Stimulated activated naive CD4-positive, alpha-beta T cell (primary cell): Measurements from ENCODE around the gene ACTRT2.
A peak's percentile ranks its signal among the peaks of the same experiment; 100 is the strongest.

Experiments
- DNase-seq, 6 experiments: peaks; one replicate each; lab custom pipeline; 2025; lab: John Stamatoyannopoulos, UW

The ACTRT2 gene

DNA sequence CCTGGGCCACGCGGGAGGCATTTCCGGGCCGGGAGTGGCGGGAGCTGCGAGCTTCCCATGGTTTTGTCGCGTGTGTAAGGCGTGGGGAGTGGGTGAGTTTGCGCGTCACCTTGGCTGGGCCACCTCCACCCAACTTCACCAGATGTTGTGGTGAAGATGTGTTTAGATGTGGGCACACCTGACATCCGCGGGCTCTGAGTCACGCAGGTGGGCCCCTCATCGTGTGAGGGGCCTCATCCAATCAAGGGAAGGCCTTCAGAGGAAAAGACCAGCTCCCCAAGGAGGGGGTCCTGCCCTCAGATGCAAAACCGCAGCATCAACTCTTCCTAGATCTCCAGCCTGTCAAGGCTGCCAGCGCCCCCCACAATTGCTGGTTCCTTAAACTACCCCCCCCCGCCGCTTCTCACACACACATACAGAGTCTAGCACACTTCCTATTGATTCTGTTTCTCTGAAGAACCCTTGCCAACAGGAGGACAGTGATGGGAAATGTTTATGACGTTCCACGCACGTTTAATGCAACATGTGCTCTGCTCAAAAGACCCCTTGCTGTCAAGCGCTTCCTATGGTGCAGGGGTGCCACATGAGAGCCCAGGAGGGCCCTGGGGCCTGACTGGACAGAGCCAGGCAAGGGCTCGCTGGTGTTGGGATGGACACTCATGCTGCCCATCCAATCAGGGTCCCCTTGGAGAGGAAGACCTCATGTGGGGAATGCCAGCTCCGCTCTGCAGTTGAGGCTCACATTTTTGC lies 11.9 kb downstream of the ACTRT2 start:
- DNase-seq, result peak; percentile 33 to 84 (median 50)

DNA sequence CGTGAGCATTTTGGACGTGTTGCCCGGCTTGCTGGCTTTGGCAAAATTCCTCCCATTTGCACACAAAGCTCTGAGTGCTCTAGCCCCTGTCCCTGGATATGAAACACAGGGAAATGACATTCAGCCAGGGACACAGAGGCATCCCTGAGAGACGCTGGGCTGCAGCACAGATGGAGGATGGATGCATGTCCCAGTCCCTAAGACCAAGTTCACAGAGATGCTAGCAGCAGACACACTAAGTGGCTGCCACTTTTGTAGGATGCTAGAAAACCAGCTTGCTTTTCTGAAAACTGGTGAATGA lies 12.5 kb downstream of the ACTRT2 start:
- DNase-seq, result no peak

DNA sequence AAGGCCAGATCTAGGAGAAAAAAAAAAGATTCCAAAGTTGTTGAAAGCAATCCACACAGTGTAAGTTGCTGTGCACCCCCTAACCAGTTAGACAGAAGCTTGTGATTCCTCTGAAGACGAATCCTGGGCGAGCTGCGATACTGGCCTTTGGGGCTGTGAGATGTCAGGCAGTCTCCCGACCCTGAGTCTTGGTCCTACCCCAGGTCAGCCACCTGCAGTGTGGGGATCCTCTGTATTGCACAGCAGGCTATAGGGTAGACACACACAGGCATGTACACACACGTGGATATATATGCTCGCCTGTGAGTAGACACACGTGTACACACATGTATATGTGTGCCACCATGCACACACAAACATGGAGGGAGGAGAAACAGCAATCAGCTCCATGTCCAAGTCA lies 12.9 kb downstream of the ACTRT2 start:
- no peak for DNase-seq

DNA sequence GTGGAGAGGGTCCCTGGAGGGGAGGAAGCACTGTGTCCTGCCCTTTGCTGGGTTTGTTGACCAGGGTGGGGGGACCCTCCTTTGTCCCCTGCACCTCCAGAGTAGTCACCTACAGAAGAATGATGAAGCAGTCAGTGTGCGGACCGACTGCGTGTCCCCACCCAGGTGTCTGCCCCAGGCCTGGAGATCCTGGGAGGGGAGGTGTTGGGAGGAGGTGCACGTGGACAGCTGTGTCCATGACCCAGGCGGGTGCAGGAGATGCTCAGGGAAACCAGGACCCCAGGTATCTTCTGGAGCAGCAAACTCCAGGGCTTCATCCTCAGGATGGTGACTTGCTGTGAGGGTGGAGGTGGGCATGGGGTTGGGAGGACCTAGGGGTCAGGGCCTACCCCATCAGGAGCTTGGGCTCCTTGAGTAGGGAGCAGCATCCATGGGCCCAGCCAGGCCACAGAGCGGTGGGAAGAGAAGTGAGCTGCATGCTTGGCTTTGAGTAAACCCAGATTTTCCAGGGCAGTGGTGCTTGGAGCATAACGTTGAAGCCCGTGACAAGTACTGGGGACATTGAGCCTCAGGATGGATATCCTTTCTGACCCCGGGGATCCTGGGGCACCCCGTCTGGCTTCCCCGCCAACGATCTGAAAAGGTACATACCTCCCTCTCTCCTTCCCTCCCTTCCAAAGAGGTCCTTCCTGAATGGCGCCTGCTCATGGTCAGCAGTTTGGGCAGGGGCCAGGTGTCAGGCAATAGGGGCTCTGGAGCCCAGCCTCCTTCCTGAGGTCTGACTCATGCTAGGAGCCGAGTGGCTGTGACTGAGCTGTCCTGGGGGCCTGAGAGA lies 13.7 kb downstream of the ACTRT2 start:
- no peak for DNase-seq

DNA sequence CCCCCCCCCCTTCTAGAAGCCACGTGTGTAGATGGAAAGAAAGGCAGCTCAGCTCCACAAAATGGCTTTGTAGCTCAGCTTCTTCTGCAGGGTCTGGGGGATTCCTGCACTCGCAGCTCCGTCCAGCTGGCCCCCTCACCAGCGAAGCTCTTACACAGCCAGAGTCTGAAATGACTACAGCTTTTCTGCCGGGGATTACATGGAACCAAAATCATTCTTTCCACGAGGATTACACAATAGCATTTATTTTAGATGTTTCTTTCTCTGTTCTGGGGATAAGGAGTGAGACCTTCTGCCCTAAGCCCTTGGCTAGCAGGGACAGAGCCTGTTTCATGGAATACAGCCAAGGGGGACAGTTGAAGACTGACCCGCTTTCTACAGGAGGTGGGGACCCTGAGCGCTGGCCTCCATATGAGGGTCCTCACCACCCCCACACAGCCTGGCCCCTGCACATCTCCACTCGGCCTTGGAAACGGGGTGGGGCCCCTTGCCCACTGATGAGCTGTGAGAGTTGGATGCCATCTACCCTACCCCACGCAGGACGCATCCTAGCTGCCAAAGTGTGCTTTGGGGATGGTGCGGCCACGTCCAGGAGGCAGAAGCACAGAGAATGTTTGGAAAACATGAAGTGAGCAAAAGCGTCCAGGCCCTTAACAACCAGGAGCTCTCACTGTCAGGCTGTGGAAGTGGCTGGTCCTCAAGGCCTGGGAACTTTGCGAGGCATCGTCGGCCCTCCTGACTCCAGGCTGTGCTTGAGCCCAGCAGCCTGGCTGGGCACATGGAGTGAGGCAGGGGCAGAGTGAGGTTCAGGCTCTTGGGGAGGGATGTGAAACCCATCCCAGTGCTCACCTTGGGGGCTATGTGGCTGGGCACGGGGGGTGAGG lies 14.5 kb downstream of the ACTRT2 start:
- DNase-seq, result no peak

DNA sequence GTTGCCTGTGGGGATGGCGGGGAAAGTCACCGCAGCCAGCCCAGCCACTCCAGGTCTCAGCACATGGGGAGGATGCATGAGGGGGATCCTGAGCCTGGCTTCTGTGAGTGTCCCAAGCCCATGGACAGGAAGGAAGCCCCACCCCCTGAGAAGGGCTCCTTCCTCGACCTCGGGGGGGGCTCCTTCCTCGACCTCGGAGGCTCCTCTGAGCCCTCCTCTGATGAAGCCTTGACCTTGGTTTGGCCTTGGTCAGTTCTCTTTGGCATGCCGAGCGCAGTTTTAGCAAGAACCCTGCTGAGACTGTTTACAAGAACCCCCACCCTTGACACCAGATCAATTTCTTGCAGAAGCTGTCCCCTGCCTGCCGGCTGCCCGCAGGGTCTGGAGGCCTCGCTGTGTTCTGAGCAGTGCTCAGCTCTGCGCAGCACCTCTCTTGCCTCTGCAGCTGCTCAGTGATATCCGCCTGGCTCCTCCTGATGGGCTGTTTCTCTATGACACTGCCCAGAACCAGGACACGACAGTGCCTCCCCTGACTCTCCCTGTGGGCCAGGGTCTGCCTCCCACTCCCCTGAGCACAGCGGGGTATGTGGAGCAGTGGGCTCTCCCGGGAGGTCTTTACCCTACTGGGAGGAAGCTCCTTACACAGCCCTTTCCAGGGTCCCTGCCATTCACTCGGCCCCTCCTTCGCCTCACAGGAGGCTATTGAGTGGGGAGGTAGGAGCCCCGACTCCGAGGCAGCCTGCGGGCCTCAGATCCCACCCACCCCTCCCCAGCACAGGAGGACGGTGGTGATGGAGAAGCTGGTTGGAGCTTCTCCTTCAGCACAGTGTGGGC lies 15.4 kb downstream of the ACTRT2 start:
- no peak for DNase-seq

DNA sequence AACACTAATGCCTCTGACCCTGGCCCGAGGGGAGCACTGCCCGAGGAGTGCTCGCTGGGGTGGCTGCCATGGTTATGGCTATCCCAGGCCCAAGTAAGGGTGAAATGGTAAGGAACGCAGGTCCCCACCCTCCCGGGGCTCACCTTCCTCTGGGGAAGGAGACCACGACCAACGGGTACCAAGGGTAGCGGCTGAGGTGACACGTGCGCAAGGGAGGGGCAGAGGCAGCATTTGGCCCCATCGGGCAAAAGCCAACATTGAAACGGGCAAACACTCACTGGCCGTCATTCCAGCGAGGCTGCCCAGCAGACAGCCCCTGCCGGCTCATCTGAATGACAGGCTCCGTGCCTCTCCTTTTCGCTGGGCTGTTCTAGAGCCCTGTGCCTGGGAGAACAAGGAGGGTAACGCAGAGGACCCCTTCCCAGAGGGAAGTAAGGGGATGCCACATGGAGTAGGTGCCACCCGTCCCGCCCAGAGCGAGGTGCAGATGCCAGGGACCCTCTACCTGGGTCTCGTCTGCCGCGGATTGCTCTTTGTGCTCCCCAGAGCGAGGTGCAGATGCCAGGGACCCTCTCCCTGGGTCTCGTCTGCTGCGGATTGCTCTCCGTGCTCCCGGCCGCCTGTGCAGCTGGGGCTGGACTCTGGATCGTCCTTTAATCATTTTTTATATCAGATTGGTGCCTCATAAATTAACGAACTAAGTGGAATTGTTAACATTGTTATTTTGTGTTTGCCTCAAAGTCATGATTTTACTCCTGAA lies 16.2 kb downstream of the ACTRT2 start:
- DNase-seq, result no peak

DNA sequence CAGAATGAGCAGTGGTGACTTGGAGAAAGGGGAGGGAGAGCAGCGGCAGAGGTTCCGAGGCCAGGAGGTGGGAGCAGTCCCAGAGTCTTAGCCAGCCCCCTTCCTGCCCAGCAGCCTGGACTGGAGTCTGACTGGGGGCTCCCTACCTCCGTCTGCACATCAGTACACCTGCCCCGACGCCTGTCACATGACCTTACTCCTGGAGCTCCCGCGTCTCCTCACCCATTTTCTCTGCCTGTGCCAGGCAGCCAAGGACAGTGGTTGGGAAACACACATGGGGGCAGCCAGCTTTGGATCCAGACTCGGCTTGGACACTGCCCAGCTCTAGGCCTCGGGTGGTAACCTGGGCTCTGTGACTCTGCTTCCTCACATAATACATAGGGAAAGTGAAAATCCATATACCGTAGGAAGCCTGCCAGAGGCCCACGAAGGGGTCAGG lies 16.9 kb downstream of the ACTRT2 start:
- DNase-seq, result no peak

DNA sequence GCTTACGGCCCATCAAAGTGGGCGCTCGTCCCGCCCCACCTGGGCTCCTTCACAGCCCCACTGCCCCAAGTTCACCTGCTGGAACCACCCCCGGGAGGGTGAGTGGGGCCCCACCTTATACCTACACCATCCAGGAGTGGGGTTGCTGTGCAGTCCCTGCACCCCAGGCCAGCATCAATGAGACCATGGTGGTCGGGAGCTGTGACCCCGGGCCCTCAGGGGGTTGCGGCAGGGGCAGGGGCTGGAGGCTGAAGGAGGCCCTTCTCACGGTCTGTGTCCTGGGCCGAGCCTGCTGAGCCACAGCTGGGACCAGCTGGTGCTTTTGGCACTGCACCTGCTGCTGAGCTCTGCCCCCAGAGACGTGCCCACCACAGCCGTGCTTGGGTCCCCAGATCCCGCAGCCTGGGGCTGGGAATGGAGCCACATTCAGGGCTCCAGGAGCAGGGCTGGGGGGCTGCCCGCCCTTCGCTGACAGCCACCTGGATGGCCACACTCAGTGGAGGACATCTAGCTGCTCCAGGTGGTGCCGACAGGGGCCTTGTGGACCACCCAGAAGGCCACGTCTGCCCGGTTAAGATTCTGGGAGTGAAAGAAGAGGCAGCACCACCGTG lies 17.4 kb downstream of the ACTRT2 start:
- DNase-seq, result no peak

DNA sequence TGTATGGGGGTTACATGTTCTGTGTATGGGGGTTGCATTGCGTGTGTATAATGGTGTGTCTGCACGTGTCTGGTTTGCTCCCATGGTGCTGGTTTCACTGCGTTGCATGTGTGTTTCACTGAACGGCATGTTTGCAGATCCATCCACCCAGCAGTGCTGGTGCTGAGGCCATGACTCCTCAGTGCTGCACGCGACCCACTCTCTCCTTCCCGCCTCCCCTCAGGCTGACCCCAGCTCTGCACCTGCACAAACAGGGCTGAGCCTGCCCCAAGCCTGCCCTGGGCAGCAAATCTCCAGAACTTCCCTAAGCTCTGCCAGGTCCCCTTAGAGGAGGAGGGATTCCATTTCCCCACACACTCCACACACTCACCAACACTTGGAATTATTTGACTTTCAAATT lies 18.7 kb downstream of the ACTRT2 start:
- no peak for DNase-seq

DNA sequence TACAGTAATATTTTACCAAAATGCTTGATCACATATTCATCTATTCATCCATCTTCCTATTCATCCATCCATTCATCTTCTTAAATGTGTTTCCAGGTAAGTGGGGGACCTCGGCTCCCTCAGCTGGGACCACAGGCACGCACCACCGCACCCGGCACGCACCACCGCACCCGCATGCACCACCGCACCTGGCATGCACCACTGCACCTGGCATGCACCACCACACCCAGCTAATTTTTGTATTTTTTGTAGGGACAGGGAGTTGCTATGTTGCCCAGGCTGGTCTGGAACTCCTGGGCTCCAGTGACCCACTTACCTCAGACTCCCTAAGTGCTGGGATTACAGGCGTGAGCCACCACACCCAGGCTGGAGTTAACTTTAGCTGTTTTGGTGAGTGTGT lies 21.2 kb downstream of the ACTRT2 start:
- no peak for DNase-seq

DNA sequence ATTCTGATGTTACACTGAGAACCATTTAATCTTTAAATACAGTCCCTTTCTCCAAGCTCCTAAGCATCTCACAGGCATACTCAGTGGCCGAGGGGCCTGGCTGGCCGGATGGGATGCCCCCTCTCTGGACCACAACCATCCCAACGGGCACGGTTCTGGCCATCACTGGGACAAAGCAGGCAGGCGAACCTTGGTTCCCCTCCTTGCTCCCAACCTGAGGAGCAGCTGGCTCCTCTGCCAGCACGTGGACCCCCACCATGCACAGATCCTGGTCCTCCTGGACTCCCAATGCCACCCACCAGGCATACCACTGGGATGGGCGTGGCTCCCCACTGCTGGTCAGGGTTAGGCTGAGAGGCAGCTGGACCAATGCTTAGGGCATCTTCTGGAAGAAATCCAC lies 27.9 kb downstream of the ACTRT2 start:
- no peak for DNase-seq

DNA sequence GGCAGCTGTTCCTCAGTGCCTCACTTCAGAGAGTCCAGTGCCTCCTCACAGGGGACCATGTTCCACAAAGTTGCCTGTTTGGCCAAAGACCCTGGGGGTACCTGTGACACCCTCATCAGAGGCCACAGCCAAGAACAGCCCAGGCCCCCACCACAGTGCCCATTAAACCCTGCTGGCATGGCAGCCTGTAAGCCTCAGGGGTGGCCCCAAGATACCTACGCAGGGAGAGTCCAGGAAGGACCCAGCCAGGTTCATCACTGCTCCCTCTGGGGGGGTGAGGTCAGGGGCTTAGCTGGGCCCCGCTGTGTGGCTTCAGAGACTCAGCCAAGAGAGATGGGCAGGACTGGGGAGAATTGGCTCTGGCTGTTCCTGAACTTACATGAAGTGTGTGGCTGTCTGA lies 28.6 kb downstream of the ACTRT2 start:
- DNase-seq, result no peak

DNA sequence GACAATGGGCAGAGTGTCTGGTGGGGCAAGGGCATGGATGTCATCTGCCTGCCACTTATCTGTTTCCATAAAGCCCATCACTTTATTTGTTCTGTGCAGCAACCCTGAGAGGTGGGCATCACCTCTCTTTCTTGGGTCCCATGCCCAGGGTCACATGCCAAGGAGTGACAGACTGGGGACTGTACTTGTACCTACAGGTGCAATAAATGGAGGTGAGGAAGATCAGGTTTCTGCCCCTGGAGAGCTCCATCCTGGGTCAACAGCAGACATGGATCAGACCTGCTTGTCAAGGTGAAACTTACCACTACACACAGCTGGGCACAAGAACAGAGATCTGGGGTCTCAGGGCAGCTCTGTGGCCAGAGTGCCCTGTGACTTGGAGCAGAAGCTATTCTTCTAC lies 29.3 kb downstream of the ACTRT2 start:
- no peak for DNase-seq

DNA sequence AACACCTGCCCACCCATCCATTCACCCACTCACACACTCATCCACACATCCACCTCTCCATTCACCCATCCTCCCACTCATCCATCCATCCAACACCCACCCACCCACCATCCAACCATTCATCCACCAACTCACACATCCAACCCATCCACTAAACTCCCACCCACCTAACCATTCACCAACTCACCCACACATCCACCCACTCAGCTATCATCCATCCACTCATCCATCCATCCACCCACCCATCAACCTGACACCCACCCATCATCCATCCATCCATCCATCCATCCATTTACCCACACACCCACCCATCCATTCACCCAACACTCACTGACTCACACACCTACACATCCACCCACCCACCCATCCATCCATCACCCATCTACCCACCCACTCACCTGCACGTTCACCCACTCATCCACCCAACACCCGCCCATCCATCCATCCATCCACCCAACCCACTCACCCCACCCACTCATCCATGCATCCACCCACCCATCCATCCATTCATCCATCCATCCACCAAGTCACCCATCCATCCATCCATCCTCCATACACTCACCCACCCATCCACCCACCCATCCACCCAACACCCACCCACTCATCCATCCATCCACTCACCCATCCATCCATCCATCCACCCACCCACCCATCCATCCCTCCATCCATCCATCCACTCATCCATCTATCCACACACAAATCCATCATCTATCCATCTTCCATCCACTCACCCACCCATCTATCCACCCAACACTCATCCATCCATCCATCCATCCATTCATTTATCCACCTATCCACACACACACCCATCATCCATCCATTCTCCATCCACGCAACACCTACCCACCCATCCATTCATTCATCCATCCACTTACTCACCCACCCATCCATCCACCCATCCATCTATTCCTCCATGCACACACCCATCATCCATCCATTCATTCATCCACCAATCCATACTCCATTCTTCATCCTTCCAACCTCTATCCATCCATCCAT lies 30.3 kb downstream of the ACTRT2 start:
- no peak for DNase-seq

DNA sequence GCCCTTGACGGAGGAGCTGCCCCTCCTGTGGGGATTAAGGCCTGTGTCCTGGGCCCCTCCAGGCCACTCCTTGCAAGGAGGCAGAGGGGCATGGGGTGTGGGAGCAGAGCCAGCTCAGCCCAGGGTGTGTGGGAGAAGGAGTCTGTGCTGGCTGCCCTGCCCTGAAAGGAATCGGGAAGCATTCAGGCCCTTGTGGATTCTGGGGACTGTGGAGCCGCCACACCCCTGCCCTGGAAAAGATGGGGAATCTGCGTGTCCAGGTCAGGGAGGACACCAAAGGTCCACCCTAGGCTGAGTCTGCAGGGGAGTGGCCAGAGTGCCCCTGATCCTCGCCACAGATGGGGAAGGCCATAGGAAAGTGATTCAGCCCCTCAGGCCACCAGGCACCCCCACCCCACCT lies 31.2 kb downstream of the ACTRT2 start:
- no peak for DNase-seq

DNA sequence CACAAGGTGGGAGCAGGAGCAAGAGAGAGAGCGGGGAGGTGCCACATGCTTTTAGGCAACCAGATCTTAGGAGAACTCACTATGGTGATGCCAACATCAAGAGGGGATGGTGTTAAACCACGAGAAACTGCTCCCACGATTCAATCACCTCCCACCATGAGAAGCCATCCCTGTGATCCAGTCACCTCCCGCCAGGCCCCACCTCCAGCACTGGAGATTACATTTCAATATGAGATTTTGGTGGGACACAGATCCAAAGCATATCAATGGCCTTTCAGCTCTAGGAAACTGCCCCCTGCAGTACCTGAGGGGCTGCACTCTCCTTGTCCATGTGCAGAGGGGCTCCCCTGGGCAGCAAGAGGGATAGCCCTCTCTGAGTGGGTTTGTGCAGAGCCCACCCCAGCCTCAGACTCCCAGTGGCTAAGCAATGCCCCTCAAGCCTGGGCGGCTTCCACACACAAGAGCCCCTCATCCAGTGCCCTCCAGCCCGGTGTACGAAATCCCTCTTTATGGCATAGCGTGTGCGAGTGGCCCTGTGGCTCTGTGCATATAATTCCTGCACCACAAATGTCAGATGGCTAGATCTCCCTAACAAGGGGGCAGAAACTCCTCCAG lies 32.2 kb downstream of the ACTRT2 start:
- no peak for DNase-seq

DNA sequence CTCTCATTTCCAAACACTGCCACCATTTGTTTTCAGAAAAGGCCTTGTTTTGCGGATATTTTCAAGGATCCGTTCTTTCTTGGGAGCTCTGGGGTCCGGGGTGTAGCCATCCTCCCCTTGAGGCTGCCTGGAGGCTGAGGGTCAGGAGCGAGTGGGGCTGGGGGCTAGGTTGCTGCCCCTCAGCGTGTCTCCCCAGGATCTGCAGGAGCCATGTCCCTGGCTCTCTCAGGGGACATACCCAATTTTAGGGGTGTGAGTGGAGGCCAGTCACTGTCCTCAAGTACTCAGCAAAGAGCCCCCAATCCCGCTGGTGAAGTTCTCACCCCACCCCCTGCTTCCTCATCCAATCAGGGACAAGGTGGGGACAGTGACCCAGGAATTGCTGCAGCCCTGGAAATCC lies 32.7 kb downstream of the ACTRT2 start:
- DNase-seq, result no peak

DNA sequence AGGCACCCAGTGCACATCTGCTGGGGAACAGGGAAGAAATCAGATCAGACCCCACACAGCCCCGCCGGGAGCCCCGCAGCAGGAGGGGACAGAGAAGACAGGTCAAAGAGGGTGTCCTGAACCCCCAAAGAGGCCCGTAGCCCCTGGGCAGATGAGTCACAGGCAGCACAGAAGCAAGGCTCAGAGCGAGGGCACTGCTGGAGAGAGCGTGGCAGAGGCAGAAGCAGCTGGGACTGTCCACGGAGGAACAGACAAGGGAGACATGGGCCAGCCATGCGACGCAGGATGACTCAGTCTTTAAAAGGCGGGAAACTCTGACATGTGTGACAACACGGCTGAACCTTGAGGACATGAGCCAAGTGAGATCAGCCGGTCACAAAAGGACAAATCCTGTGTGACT lies 33.2 kb downstream of the ACTRT2 start:
- DNase-seq, result no peak
